Activated CD8-positive, alpha-beta memory T cell treated with anti-CD3 and anti-CD28 coated beads, Interleukin-2, amount 50 U/mL, for 1 hour (primary cell): ENCODE measurements around the gene PPP1R13B.

Source experiments
- DNase-seq: peaks from one replicate; pipeline ENCODE4 v3.0.0-alpha.2; 2020; ENCODE audit errors: extremely low read depth

The PPP1R13B gene

DNA sequence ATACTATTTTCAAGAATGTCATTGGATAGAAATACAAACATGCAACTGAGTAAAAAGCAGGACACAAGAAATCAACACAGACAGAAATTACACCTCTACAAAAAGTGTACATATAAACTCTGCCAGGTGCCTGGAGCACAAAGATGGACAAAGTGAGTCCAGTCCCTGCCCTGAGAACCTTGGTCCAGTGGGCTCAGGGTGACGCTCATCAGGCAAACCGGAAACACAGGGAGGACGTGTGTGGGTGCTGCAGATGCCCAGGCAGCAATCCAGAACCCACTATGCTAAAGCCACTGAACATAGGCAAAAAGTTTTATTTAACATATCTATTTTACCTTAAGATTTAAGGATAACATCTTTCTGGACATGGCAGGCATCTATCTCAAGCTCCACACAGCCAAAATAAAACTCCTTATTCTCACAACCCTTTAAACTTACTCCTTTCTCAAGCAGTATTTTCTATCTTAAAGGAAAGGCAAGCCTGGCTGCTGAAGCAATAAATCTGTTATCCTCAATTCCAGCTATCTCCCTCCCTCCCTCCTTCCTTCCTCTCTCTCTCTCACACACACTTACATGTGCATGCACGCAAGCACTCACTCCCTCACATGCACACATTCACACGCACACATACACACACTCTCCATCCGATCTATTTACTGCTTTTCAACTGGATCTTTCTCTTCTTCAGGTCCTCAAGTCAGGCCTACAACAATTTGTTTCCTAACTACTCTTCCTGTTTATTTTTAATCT lies 10.2 kb downstream of the PPP1R13B start:
- DNase-seq, result no peak

DNA sequence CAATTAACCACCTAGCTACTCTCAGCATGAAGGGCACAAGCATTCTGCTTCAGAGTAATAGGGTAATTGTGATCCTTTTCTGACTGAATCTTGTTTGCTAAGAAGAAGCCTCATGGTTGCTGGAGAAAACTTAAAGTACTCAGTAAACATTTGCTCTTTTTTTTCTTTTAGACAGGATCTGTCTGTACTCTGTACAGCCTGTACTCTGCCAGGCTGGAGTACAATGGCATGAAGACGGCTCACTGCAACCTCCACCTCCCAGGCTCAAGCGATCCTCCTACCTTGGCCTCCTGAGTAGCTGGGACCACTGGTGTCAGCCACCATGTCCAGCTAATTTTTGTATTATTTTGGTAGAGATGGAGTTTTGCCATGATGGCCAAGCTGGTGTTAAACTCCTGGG lies 12.4 kb downstream of the PPP1R13B start:
- no peak for DNase-seq

DNA sequence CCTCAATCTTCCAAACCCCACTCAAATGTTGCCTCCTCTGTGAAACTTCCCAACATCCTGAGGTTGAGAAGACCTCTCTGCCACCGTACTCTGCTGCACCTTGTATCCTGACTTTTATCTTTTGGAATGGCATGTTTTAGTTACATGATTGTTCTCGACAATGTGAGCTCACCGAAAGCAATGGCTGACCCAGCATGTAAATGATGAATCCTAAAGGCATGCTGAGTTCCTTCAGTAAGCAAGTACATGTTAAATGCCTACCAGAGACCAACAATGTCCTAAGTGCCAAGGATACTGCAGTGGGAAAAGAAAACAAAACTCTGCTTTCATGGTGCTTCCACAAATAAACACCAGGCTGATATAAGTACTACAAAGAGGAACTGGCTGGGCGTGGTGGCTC lies 13.7 kb downstream of the PPP1R13B start:
- DNase-seq, result no peak

DNA sequence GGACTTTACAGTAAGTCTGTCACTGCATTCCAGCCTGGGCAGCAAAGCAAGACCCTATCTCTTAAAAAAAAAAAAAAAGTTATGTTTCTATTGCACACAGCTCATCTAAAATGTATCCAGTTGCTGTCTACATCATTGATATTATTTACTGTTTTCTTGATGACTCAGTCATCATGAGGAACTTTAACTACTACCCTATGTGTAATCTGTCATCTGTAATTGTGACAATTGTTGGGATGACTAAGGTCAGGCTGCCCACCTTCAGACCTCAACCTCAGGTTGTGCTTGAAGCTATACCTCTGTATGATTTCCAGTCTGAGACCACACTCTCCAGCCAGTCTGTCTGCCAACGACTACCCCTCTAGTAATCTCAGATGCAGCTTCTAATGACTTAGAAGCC lies 15.3 kb downstream of the PPP1R13B start:
- DNase-seq, result no peak

DNA sequence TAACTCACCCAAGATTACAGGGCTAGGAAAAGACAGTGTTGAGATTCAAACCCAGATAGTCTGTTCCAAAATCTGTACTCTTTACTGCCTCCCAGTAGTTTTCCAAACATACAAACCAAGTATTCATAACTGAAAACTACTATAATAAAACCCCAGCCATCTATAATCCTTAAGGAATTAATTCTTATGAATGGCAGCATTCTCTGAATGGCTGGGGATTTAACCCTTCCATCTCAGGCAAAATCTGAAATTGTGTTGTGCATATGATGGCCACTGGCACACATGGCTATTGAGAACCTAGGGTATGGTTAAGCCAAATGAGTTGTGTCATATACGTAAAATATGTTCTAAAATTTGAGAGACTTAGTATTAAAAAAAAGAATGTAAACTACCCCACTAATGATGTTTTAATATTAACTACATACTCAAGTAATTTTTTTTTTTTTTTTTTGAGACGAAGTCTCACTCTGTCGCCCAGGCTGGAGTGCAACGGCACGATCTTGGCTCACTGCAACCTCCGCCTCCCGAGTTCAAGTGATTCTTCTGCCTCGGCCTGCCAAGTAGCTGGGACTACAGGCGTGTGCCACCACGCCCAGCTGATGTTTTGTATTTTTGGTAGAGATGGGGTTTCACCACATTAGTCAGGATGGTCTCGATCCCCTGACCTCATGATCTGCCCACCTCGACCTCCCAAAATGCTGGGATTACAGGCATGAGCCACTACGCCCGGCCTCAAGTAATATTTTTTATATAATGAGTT lies 16.7 kb downstream of the PPP1R13B start:
- DNase-seq, result no peak

DNA sequence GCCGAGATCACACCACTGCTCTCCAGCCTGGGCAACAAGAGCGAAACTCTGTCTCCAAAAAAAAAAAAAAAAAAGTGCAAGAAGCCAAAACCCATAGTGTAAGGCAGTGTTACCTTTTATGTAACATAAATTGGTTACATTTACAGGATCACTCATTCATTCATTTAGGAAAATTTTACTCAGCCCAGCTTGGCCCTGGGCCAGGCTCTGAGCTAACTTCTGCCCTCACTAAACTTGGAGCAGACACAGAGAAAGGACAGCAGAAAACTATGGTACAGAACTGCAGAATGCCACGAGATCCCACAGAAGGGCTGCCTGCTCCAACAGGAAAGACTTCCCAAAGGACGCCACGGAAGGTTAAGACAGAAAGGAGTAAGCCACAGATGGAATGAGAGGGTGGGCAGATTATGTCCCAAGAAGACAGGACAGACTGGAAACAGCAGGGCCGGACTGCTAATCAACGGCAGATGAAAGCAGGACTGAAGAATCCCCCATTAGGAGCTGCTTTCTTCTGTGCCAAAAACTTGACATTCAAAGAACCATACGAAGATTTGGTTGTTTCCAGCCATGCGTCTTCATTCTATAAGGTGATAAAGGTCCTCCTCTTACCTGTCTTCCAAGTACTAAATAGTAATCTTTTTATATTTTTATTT lies 18.9 kb downstream of the PPP1R13B start:
- DNase-seq, result no peak

DNA sequence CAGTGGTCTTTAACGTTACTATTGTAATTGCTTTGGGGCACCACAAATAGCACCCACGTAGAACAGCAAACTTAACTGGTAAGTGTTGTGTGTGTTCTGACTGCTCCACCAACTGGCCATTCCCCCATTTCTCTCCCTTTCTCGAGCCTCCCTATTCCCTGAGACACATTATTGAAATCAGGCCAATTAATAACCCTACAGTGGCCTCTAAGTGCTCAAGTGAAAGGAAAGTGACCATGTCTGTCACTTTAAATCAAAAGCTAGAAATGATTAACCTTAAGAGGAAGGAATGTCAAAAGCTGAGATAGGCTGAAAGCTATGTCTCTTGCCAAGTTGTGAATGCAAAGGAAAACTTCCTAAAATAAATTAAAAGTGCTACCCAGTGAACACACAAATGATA lies 22.3 kb downstream of the PPP1R13B start:
- no peak for DNase-seq

DNA sequence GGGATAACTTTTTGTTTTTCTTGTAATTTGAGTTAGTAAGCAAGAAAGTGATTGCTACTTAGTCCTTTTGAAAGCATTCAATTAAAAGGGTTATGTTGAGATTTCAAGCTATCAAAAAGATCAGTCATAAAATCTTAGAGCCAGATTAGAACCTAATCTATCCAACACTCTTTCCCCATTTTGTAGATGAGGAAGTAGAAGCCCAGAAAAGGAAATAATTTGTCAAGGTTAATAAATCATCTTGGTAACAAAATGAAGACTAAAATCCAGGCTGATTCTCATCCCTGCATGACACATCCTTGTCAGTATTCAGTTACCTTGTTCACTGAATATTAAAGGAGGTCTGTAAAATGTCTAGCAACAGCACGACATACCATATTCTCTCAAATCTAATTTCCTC lies 26.5 kb downstream of the PPP1R13B start:
- no peak for DNase-seq

DNA sequence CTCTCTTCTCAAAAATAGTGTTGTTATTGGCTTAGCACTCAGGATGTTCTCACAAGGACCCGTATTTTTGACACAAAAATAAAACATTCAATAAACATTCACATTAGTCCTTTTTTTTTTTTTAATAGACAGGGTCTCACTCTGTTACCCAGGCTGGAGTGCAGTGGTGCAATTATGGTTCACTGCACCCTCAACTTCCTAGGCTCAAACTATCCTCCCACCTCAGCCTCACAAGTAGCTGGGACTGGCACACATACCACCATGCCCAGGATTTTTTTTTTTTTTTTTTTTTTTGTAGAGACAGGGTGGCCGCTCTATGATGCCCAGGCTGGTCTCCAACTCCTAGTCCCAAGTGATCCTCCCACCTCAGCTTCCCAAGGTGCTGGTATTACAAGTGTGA lies 27.0 kb downstream of the PPP1R13B start:
- no peak for DNase-seq

DNA sequence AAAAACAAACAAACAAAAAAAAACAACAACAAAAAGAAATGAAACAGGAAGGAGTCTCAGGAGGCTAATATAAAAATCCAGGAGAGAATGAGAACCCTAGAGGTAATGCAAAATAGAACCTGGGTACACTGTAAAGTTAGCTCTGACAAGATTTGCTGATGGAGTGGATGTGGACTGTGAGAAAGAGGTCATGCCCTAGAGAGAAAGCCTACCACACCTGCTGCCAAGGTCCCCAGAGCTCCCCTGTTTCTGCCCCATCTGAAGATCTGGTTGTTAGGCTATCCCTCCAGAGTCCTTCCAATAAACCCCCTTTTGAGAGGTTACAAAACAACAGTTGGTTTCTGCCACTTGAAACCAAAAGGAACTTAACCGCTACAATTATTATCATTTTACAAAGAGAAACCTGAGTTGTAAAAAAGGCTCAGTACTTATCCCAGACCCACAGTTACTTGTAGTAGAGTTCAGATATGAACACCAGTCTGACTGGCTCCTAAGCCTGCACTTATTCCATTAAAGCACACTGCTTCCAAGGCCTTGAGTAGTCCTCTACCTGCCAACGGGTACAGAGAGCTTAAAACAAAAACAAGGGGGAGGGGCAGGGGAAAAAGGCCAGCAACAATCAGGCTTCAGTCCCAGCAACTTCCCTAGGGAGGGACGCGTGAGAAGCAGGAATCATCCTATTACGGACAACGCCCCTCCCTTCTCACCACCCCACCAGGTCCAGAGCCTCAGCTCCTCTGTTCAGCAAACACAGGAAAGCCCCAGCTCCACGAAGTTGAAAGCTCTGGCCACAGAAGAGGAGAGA lies 27.7 kb downstream of the PPP1R13B start:
- no peak for DNase-seq

DNA sequence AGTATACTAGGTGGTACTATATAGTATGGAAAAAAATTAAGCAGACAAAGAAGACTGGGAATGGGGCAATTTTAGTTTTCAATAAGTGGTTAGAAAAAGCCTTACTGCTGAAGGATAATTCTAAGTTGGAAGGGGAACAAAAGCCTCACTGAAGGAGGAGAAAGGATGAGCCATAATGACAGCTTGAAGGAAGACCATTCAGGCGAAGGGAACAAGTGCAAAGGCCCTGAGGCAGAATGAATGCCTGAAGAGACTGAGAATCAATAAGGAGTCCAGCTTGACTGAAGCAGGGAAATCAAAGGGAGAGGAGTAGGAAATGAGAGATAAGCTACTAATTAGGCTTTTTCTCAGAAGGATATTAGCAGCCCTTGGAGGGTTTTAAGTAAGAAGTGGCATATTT lies 28.5 kb downstream of the PPP1R13B start:
- no peak for DNase-seq

DNA sequence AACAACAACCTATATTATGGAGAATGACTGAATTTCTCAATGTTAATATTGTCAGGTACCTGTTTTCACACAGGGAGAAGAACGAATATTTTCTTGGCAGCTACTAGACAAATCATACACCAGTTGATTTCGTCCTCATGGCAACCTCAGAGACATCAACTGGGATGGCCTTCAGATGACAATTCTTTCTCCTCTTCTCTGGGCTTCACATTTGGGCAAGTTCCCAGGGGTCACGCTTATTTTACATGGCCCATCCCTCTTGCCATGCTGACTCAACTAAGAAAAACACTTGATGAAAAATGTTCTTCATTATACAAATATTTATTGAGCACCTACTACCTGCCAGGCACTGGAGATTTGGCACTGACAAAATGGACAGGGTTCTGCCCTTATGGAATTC lies 29.0 kb downstream of the PPP1R13B start:
- DNase-seq, result no peak

DNA sequence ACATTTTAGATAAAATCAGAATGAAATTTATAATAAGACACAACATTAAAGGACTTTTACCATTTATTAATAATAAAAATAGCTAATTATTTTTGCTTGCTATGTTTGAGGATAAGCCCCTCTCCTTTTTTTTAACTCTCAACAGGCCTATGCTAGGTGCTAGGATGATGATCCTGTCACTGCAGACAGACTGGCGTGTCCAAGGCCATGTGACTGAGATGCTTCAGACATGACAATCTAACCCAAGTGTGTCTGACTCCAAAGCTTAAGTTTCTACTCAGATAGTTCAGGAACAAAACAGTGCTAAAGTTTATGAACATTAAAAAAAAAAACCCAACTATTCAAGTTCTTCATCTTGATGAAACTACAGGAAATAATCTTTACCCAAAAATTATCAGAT lies 29.8 kb downstream of the PPP1R13B start:
- no peak for DNase-seq

DNA sequence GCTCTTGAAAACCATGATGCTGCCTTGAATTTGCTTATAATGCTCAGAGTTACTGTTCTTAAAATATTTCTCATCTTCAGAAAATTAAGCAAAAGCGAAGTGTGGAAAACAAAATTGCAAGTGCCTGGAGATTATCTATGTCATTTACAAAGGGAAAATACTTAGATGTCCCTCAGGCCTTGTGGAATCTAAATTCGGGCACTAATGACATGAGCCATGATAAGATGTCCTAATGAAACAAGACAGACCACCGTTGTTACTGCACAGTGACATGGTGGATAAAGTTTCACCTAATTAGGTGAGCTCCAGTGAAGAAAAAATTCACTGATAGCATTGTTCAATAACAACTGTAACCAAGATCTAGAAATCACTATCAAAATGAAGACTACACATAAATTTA lies 30.4 kb downstream of the PPP1R13B start:
- DNase-seq, result no peak

DNA sequence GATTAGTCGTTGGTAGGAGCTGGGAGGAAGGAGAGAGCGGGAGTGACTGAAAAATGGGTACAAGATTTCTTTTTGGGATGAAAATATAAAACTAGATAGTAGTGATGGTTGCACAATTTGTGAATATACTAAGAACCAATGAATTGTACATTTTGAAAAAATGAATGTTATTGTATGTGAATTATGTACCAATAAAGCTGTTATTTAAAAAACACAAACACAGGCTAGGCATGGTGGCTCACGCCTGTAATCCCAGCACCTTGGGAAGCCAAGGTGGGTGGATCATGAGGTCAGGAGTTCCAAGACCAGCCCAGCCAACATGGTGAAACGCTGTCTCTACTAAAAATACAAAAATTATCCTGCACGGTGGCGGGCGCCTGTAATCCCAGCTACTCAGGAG lies 32.1 kb downstream of the PPP1R13B start:
- DNase-seq, result no peak

DNA sequence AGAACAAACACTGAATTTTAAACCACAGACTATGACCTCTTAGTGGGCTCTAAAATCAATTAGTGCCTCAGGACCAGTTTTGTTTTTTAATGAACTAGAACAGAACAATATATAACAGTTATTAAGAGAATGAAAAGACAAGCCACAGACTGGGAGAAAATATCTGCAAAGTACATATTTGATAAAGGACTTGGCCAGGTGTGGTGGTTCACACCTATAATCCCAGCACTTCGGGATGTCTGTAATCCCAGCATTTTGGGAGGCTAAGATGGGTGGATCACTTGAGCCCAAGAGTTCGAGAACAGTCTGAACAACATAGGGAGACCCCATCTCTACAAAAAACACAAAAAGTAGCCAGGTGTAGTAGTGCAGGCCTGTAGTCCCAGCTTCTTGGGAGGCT lies 36.2 kb downstream of the PPP1R13B start:
- no peak for DNase-seq

DNA sequence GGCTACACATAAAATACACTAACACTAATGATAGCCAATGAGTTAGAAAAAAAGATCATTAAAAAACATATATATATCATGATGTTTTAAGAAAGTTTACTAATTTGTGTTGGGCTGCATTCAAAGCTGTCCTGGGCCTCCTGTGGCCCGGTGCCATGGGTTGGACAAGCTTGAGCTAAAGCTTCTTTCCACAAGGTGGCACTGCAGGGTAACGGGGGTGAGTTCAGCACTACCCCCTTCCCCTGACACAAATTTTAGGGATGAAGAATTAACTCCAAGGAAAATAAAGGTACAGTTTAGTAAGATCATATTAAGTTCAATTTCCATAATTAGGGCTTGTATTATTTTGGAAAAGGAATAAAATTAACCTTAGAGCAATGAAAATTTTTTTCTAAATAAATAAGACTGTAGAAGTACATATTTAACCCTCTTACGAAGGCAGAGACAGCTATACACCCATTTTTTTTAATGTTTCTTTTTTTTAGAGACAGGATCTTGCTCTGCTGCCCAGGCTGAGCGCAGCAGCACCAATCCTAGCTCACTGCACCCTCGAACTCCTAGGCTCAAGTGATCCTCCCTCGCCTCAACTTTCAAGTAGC lies 38.9 kb downstream of the PPP1R13B start:
- peak; percentile 21 for DNase-seq

DNA sequence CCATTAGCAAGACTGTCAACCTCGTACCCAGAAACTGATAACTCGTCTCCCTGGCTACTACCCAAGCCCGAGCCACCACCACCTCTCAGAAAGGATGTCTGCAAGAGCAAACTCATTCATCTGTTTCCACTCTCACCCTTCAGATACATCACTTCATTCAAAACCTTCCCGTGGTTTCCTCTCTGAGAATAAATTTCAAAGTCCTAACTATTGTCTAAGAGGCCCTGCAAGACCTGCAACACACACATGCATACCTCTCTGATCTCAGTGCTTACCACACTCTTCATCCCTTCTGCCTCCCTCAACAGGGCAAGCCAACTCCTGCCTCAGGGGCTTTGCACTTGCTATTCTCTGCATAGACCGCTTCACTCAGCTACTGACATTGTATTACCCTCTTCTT lies 40.6 kb downstream of the PPP1R13B start:
- no peak for DNase-seq

DNA sequence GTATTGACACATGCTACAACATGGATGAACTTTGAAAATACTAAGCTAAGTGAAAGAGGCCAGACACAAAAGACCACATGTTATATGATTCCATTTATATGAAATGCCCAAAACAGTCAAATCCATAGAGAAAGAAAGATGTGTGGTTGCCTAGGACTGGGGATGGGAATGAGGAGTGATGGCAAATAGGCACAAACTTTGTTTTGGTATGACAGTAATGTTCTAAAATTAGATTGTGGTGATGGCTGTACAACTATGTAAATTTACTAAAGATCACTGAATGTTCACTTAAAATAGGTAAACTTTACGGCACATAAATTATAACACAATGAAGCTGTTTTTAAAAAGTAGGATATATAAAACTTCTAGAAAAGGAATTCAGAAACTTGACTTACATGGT lies 41.7 kb downstream of the PPP1R13B start:
- no peak for DNase-seq

DNA sequence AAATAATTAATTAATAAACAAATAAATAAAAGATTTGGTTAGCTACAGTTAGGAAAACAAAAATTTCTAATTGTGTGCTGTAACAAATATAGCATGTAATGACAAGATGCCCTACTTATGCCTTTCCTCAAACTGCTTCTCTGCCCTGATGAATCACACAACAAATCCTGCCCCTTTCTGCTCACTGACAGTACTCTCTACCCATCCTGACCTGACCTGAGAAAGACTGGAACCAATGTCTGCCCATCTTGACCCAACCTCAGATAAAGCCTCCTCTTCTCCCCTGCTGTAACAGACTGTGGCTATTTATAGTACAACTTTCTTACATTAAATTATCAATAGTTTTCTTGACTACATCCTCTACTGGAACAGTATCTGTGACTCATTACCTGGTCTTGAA lies 43.7 kb downstream of the PPP1R13B start:
- no peak for DNase-seq

DNA sequence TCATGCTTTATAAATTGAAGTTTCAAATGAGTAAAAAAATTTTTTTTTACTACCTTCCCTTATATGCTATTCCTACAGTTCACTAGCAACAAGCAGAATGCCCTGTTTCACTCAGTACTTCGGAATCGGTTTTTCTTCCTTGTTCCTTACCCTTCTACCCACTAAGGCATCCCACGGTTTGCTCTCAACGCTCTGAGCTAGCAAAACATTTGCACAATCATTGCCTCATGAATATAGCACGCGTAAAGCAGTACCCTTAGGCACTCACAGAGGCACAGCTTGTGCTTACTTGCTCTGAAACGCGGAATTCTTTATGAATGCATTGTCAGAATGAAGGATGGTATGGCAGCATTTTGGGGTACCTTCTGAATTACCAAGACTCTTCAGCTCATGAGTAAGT lies 45.0 kb downstream of the PPP1R13B start:
- no peak for DNase-seq

DNA sequence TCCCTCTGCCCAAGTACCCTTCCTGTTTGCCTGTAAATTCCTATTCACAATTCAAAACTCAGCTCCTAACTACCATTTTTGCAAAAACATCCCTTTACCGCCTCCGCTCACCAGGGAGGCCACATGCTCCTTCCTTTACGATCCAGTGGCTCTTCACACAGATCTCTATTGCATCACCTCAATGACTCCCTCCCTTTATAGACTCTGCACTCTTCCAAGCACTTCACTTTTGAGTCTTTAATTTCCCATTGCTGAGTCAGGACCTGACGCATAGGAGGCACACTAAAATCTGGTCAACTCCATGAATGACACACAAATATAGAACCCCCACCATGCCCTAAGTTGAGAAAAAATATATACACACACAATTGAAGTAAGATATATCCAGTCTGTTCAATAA lies 45.9 kb downstream of the PPP1R13B start:
- no peak for DNase-seq
